ENCODE measurements around the gene SELENON. TPM values are rescaled to one million over a fixed set of nuclear protein-coding genes. Genes with fewer than 3 reads are reported as not detected.

Gene SELENON, protein sequence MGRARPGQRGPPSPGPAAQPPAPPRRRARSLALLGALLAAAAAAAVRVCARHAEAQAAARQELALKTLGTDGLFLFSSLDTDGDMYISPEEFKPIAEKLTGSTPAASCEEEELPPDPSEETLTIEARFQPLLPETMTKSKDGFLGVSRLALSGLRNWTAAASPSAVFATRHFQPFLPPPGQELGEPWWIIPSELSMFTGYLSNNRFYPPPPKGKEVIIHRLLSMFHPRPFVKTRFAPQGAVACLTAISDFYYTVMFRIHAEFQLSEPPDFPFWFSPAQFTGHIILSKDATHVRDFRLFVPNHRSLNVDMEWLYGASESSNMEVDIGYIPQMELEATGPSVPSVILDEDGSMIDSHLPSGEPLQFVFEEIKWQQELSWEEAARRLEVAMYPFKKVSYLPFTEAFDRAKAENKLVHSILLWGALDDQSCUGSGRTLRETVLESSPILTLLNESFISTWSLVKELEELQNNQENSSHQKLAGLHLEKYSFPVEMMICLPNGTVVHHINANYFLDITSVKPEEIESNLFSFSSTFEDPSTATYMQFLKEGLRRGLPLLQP
- 10 to 100 TPM in 4 of 5 donors, 1 to 10 TPM in 1; 1.7 to 81.1 (median 18.3) TPM for total RNA-seq
- 10 to 100 TPM in 2 of 3 donors, 1 to 10 TPM in 1; 9.5 to 29.4 (median 21.7) TPM for polyA plus RNA-seq
- long read RNA-seq, donor 1, full-length matches to known transcripts = 11 of 11 reads
- long read RNA-seq, donor 1, partial matches to known transcripts = 0 of 11 reads
- long read RNA-seq, donor 1, other reads (novel, unspliced or antisense) = 0 of 11 reads
- long read RNA-seq, donor 2, full-length matches to known transcripts = 5 of 12 reads
- long read RNA-seq, donor 2, partial matches to known transcripts = 7 of 12 reads
- long read RNA-seq, donor 2, other reads (novel, unspliced or antisense) = 0 of 12 reads
- long read RNA-seq, donor 3, full-length matches to known transcripts = 3 of 3 reads
- long read RNA-seq, donor 3, partial matches to known transcripts = 0 of 3 reads
- long read RNA-seq, donor 3, other reads (novel, unspliced or antisense) = 0 of 3 reads
- long read RNA-seq, donor 4, full-length matches to known transcripts = 1 of 1 reads
- long read RNA-seq, donor 4, partial matches to known transcripts = 0 of 1 reads
- long read RNA-seq, donor 4, other reads (novel, unspliced or antisense) = 0 of 1 reads
- long read RNA-seq, donor 5, full-length matches to known transcripts = 12 of 12 reads
- long read RNA-seq, donor 5, partial matches to known transcripts = 0 of 12 reads
- long read RNA-seq, donor 5, other reads (novel, unspliced or antisense) = 0 of 12 reads
- long read RNA-seq, donor 6 = 0 reads
- long read RNA-seq, donor 7, full-length matches to known transcripts = 10 of 10 reads
- long read RNA-seq, donor 7, partial matches to known transcripts = 0 of 10 reads
- long read RNA-seq, donor 7, other reads (novel, unspliced or antisense) = 0 of 10 reads
- long read RNA-seq, donor 8, full-length matches to known transcripts = 11 of 22 reads
- long read RNA-seq, donor 8, partial matches to known transcripts = 11 of 22 reads
- long read RNA-seq, donor 8, other reads (novel, unspliced or antisense) = 0 of 22 reads
- long read RNA-seq, donor 9, full-length matches to known transcripts = 4 of 39 reads
- long read RNA-seq, donor 9, partial matches to known transcripts = 35 of 39 reads
- long read RNA-seq, donor 9, other reads (novel, unspliced or antisense) = 0 of 39 reads
- long read RNA-seq, donor 10, full-length matches to known transcripts = 3 of 3 reads
- long read RNA-seq, donor 10, partial matches to known transcripts = 0 of 3 reads
- long read RNA-seq, donor 10, other reads (novel, unspliced or antisense) = 0 of 3 reads

DNA sequence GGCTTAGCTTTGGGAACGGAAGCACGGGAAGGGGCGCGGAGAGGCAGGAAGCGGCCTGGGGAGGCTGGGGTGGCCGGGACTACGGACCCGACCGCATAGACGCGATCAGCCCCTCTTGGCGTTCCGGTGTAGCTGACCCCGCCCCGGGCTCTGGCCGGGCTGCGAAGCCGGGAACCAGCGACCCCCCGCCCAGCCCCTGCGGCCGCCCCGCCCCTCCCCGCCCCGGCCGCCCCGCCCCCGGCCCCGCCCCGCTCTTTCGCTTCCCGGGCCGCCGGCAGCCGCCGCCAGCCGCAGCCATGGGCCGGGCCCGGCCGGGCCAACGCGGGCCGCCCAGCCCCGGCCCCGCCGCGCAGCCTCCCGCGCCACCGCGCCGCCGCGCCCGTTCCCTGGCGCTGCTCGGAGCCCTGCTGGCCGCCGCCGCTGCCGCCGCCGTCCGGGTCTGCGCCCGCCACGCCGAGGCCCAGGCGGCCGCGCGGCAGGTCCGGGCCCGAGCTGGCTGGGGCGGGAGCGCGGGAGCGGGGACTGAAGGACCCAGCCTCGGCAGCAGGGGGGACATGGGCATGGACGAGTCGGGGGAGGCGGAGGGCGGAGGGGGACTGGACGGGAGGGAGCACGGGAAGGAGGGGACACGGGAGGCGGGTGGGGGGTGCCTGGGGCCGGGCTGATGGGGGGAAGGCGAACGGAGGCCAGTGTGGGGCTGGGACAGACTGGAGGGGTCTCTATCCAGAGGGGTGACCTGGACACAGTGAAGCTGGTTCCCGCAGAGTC lies at the start of gene SELENON:
TSS of gene SELENON (plus strand) at position 259 of the 768 bp plus-strand sequence. CDS start at position 297, 38 bp downstream.
- 0 to 3% (median 1%) methylated on average over 17 to 80 of the region's 91 CpGs for WGBS, 5 donors
- intact Hi-C loops (cut with DNase I; ENCODE audit: low total_unique reads) = no loop called here
- DNase-seq = peak; percentile 60 to 85
- Histone ChIP-seq H3K27me3 (no peaks in the 10 kb centered on the region), H3K9me3 (no peaks in the 10 kb centered on the region), H3K4me1 (peaks cover 45 to 89% (median 63%) of the 10 kb centered on the region in 4 donors), H3K4me3 (peak within 1 kb of the TSS; percentile 60 to 72 (median 67)), H3K36me3 (peaks cover 0 to 4% (median 2%) of the 10 kb centered on the region in 4 donors), H3K27ac (peak within 1 kb of the TSS; percentile 75 to 92 (median 86))
- peak in 1 of 3 donors; percentile 33 for TF ChIP-seq POLR2AphosphoS5 (IDR thresholded peaks at IDR 0.05)
- TF ChIP-seq, protein P1, sequence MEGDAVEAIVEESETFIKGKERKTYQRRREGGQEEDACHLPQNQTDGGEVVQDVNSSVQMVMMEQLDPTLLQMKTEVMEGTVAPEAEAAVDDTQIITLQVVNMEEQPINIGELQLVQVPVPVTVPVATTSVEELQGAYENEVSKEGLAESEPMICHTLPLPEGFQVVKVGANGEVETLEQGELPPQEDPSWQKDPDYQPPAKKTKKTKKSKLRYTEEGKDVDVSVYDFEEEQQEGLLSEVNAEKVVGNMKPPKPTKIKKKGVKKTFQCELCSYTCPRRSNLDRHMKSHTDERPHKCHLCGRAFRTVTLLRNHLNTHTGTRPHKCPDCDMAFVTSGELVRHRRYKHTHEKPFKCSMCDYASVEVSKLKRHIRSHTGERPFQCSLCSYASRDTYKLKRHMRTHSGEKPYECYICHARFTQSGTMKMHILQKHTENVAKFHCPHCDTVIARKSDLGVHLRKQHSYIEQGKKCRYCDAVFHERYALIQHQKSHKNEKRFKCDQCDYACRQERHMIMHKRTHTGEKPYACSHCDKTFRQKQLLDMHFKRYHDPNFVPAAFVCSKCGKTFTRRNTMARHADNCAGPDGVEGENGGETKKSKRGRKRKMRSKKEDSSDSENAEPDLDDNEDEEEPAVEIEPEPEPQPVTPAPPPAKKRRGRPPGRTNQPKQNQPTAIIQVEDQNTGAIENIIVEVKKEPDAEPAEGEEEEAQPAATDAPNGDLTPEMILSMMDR (IDR thresholded peaks at IDR 0.05) = no peak

DNA sequence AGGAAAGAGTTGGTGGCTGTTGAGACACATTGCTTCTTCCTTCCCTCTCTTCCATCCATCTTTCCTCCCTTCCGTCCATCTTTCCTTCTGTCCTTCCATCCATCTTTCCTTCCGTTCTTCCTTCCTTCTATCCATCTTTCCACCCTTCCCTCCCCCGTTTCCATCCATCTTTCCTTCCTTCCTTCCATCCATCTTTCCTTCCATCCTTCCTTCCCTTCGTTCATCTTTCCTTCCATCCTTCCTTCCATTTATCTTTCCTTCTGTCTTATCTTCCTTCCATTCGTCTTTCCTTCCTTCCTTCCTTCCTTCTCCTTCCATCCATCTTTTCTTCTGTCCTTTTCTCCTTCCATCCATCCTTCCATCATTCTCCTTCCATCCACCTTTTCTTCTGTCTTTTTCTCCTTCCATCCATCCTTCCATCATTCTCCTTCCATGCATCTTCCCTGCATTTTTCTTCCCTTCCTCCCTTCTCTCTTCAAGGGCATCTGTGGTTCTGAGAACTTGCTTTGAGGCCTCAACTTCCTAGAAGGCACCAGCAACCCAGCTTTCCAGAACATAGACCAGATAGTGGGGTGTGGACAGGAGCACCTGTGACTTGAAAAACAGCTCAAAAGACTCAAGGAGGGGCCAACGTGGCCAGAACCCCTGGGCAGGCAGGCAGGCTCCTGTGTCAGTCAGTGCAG lies 48.9 kb upstream of the SELENON start:
- H3K27me3 ChIP-seq = no peaks in the 10 kb centered on the region
- no peaks in the 10 kb centered on the region for H3K9me3 ChIP-seq
- H3K4me3 ChIP-seq = no peak overlapping the region
- no peak overlapping the region for H3K27ac ChIP-seq
- WGBS, 5 donors = 72 to 85% (median 84%) methylated on average over 6 of the region's 6 CpGs
- intact Hi-C loops (cut with DNase I; ENCODE audit: low total_unique reads) = no loop called here
- no peak for DNase-seq
- peaks cover 0 to 28% (median 11%) of the 10 kb centered on the region in 4 donors for H3K36me3 ChIP-seq
- peaks cover 0 to 33% (median 16%) of the 10 kb centered on the region in 4 donors for H3K4me1 ChIP-seq
- TF ChIP-seq EP300 (IDR thresholded peaks at IDR 0.05) (no peak), POLR2A (IDR thresholded peaks at IDR 0.05) (no peak), POLR2AphosphoS5 (IDR thresholded peaks at IDR 0.05) (no peak)
- TF ChIP-seq, protein P1 (IDR thresholded peaks at IDR 0.05) = no peak

DNA sequence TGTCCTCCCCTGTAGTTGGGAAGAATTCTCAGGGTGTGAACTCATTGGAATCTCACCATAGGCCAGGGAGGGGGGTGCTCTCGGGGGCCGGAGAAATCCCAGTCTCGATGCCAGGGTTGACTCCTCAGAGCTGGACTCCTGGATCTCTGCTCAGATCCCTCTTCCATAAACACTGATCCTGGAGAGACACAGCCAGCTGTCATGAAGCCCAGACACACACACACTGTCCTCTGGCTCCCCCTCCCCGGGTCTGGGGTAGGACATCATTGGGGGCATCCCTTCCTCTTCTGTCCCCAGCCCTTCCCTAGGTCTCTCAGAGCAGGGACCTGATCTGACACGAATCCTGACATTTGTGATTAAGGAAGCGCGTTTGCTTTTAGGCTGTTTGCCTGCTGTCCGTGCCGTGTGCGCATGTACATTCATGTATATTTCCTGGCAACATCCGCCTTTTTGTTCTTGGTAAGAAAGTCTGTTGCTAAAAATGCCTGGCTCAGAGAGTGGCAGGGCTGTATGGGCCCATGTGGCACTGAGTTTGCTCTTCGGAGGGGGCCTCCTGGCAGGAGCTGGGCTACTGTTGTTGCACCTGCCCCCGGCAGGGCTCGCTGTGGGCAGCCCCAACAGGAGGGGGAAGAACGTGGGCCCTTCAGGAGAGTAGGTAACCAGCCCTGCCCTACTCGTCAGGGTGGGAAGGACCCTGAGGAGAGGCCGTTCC lies 45.4 kb upstream of the SELENON start:
- Histone ChIP-seq H3K36me3 (peaks cover 0 to 33% (median 17%) of the 10 kb centered on the region in 4 donors), H3K27ac (no peak overlapping the region), H3K27me3 (no peaks in the 10 kb centered on the region), H3K9me3 (no peaks in the 10 kb centered on the region), H3K4me1 (peaks cover 0 to 15% (median 9%) of the 10 kb centered on the region in 4 donors), H3K4me3 (no peak overlapping the region)
- intact Hi-C loops (cut with DNase I; ENCODE audit: low total_unique reads) = no loop called here
- peak in 1 of 2 donors; percentile 59 for DNase-seq
- TF ChIP-seq EP300 (IDR thresholded peaks at IDR 0.05) (no peak), POLR2A (IDR thresholded peaks at IDR 0.05) (no peak), POLR2AphosphoS5 (IDR thresholded peaks at IDR 0.05) (no peak)
- TF ChIP-seq, protein P1 (IDR thresholded peaks at IDR 0.05) = no peak
- WGBS, 5 donors = 53 to 68% (median 61%) methylated on average over 17 of the region's 17 CpGs
